ENCODE measurements around the gene GBX2.

GBX2 gene

GRCh38 chr2:236180831-236181453 lies 12.8 kb upstream of the GBX2 start:
- TF ChIP-seq CTCF (conservative IDR thresholded peaks at IDR 0.05; ENCODE audit: low read depth, low read length) = peak; percentile 87
- no peaks in the 10 kb centered on the region for H3K79me2 ChIP-seq (ENCODE audit: insufficient read depth, low read depth)
- H3K4me2 ChIP-seq = no peak overlapping the region

GRCh38 chr2:236180076-236180816 lies 12.1 kb upstream of the GBX2 start:
- Histone ChIP-seq H4K20me1 (ENCODE audit: insufficient read depth) (no peaks in the 10 kb centered on the region), H2AFZ (ENCODE audit: low read depth) (no peak overlapping the region), H3K4me3 (IDR thresholded peaks at IDR 0.05; ENCODE audit: insufficient read depth, low read depth, low read length) (no peak overlapping the region), H3K36me3 (ENCODE audit: insufficient read depth) (no peaks in the 10 kb centered on the region), H3K79me2 (ENCODE audit: insufficient read depth, low read depth) (no peaks in the 10 kb centered on the region), H3K4me1 (ENCODE audit: low read depth, poor library complexity, severe bottlenecking) (no peaks in the 10 kb centered on the region), H3K27me3 (ENCODE audit: insufficient read depth, low read depth) (no peaks in the 10 kb centered on the region), H3K9ac (no peak overlapping the region), H3K27ac (no peak overlapping the region), H3K4me2 (no peak overlapping the region)
- TF ChIP-seq CTCF (conservative IDR thresholded peaks at IDR 0.05; ENCODE audit: low read depth, low read length) = no peak

More at GRCh38 chr2:236180831-236181453, 12.8 kb upstream of the GBX2 start:
- Histone ChIP-seq H2AFZ (ENCODE audit: low read depth) (no peak overlapping the region), H3K27ac (no peak overlapping the region), H3K4me1 (ENCODE audit: low read depth, poor library complexity, severe bottlenecking) (no peaks in the 10 kb centered on the region), H4K20me1 (ENCODE audit: insufficient read depth) (no peaks in the 10 kb centered on the region), H3K9ac (no peak overlapping the region), H3K36me3 (ENCODE audit: insufficient read depth) (no peaks in the 10 kb centered on the region), H3K27me3 (ENCODE audit: insufficient read depth, low read depth) (no peaks in the 10 kb centered on the region), H3K4me3 (IDR thresholded peaks at IDR 0.05; ENCODE audit: insufficient read depth, low read depth, low read length) (no peak overlapping the region)

- no peaks in the 10 kb centered on the region for H3K36me3 ChIP-seq (ENCODE audit: insufficient read depth)
- H3K27ac ChIP-seq = no peak overlapping the region
- no peak overlapping the region for H3K4me2 ChIP-seq
- no peak overlapping the region for H3K9ac ChIP-seq
- H3K27me3 ChIP-seq (ENCODE audit: insufficient read depth, low read depth) = no peaks in the 10 kb centered on the region
- H2AFZ ChIP-seq (ENCODE audit: low read depth) = no peak overlapping the region
- no peaks in the 10 kb centered on the region for H4K20me1 ChIP-seq (ENCODE audit: insufficient read depth)
- H3K79me2 ChIP-seq (ENCODE audit: insufficient read depth, low read depth) = no peaks in the 10 kb centered on the region
- H3K4me3 ChIP-seq (IDR thresholded peaks at IDR 0.05; ENCODE audit: insufficient read depth, low read depth, low read length) = no peak overlapping the region
- H3K4me1 ChIP-seq (ENCODE audit: low read depth, poor library complexity, severe bottlenecking) = no peaks in the 10 kb centered on the region
- TF ChIP-seq CTCF (conservative IDR thresholded peaks at IDR 0.05; ENCODE audit: low read depth, low read length) = no peak
Measured at GRCh38 chr2:236179236-236180075, 11.3 kb upstream of the GBX2 start.

- no peak for TF ChIP-seq CTCF (conservative IDR thresholded peaks at IDR 0.05; ENCODE audit: low read depth, low read length)
- Histone ChIP-seq H3K4me1 (ENCODE audit: low read depth, poor library complexity, severe bottlenecking) (no peaks in the 10 kb centered on the region), H2AFZ (ENCODE audit: low read depth) (peak overlapping the region; percentile 75; the same call in 1 of the 2 replicates), H4K20me1 (ENCODE audit: insufficient read depth) (no peaks in the 10 kb centered on the region), H3K4me3 (IDR thresholded peaks at IDR 0.05; ENCODE audit: insufficient read depth, low read depth, low read length) (no peak overlapping the region), H3K27ac (no peak overlapping the region), H3K4me2 (peak overlapping the region; percentile 53; the same call in 1 of the 2 replicates), H3K27me3 (ENCODE audit: insufficient read depth, low read depth) (no peaks in the 10 kb centered on the region), H3K79me2 (ENCODE audit: insufficient read depth, low read depth) (no peaks in the 10 kb centered on the region), H3K36me3 (ENCODE audit: insufficient read depth) (no peaks in the 10 kb centered on the region), H3K9ac (no peak overlapping the region)
Measured at GRCh38 chr2:236178890-236179235, 10.7 kb upstream of the GBX2 start.
